Psoas muscle (tissue), 8 donors: ENCODE data around the gene AIF1. TPM values are rescaled to one million over a fixed set of nuclear protein-coding genes. Genes with fewer than 3 reads are reported as not detected.

Experiments used
- ATAC-seq, 4 donors: fragments of 200-7000 bp; cut with Tn5 transposase; one replicate each; pipeline ENCODE4 v1.9.1; 2020; ENCODE audit warnings: moderate library complexity in 3 of 4, mild to moderate bottlenecking in 2 of 4
- DNase-seq, 2 donors: peaks; one replicate each; pipeline ENCODE4 v3.0.0-alpha.2; 2020
- H3K27ac ChIP-seq: fragments of 200-600 bp; one replicate; pipeline ENCODE4 v1.8.0; 2022
- H3K27me3 ChIP-seq, 3 donors: fragments of 200-600 bp in 1 of 3; one replicate each; pipeline versions ENCODE4 v1.6.1 to v1.8.0; 2013 to 2022; ENCODE audit warnings: low read length in 2 of 3, mild to moderate bottlenecking in 2 of 3, moderate library complexity in 1 of 3; ENCODE audit not compliant: insufficient read depth in 3 of 3
- H3K36me3 ChIP-seq, 2 donors: fragments of 200-600 bp in 1 of 2; one replicate each; pipeline versions ENCODE4 v1.6.1 to v1.8.0; 2013 to 2022; ENCODE audit warnings: low read depth in 1 of 2, mild to moderate bottlenecking in 1 of 2, moderate library complexity in 1 of 2; ENCODE audit not compliant: insufficient read depth in 1 of 2
- H3K4me1 ChIP-seq: fragments of 200-600 bp; one replicate; pipeline ENCODE4 v1.8.0; 2022
- H3K4me3 ChIP-seq: fragments of 200-600 bp; one replicate; pipeline ENCODE4 v1.8.0; 2022; ENCODE audit warnings: mild to moderate bottlenecking
- H3K9me3 ChIP-seq: fragments of 200-600 bp; one replicate; pipeline ENCODE4 v1.8.0; 2022
- WGBS, 3 donors: extraction: QIAGEN DNeasy Blood & Tissue Kit; methylation state at CpG; one replicate each; pipeline versions ENCODE4 v1.1.6 to v1.1.7; 2013; 5-methylcytosine and 5-hydroxymethylcytosine counted together
- intact Hi-C, 2 donors: fragments of 100-400 bp; cut with DNase I; formaldehyde crosslinking; loops; one replicate each; pipeline versions ENCODE4 v1.11.0 to v1.14.2; 2022
- polyA plus RNA-seq, 3 donors: library from polyadenylated mRNA; stranded (reverse); fragments of 200-250 nt; gene quantifications; one replicate each; pipeline ENCODE4 v1.2.3, GENCODE V29; 2013
- total RNA-seq, 4 donors: library from RNA; stranded (reverse); fragmentation: NEBNext Ultra II Directional in 2 of 4; extraction: Animal tissue kit (Norgen Biotek cat#: 25700) in 2 of 4; gene quantifications; one replicate each; pipeline versions ENCODE4 v1.2.1 to v1.2.4, GENCODE V29; 2021 to 2023
- TF ChIP-seq, protein P1 (sequence below): fragments of 200-600 bp; IDR thresholded peaks from one replicate; pipeline ENCODE4 v1.8.0; 2022; ENCODE audit warnings: antibody characterized with exemption
- donor health status: healthy with polysubstance abuse.
- donor health status: DM: no; HTN: no; CAD: no; lungs with moderate emphysema.
- donor health status: Bipolar disorder and iron deficiency.
- donor health status: healthy.
- donor health status: DM: yes; HTN: yes; CAD: no.
- donor health status: DM: no; HTN: no; CAD: no.
- donor health status: DM: no; HTN: no; CAD: no.
- donor health status: DM: yes; HTN: yes; CAD: no.

Gene AIF1
- total and polyA plus RNA-seq, 7 donors: 2.6 to 11.3 (median 4.9) TPM

DNA sequence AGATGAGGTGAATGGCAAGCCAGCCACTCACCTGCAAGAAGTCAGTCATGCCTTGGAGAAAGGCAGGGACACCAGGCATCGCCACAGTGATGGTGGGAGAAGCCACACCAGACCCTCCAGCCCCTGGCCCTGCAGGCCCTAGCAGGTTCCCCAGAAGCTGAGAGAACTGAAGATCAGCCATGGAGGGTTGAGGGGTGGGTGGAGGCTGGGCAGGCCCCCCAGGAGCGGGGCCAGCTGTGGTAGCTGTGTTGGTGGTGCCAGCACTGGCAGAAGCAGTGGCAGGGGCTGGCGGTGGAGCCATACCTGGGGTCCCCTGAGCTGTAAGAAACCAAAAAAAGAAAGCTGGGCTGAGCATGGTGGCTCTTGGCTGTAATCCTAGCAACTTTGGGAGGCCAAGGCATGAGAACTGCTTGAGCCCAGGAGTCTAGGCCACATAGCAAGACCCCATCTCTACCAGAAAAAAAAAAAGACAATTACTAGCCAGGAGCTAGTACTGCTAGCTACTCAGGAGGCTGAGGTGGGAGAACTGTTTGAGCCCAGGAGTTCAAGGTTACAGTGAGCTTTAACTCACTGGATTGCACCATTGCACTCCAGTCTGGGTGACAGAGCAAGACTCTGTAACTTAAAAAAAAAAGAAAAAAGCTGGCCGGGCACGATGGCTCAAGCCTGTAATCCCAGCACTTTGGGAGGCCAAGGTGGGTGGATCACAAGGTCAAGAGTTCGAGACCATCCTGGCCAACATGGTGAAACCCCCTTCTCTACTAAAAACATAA lies 27.9 kb downstream of the AIF1 start:
- Histone ChIP-seq H3K9me3 (no peaks in the 10 kb centered on the region), H3K4me1 (peaks cover 4% of the 10 kb centered on the region), H3K4me3 (no peak overlapping the region), H3K36me3 (peaks cover 32 to 100% of the 10 kb centered on the region in 2 donors), H3K27ac (no peak overlapping the region), H3K27me3 (no peaks in the 10 kb centered on the region)
- DNase-seq (no peak), ATAC-seq (no peak)
- TF ChIP-seq, protein P1, sequence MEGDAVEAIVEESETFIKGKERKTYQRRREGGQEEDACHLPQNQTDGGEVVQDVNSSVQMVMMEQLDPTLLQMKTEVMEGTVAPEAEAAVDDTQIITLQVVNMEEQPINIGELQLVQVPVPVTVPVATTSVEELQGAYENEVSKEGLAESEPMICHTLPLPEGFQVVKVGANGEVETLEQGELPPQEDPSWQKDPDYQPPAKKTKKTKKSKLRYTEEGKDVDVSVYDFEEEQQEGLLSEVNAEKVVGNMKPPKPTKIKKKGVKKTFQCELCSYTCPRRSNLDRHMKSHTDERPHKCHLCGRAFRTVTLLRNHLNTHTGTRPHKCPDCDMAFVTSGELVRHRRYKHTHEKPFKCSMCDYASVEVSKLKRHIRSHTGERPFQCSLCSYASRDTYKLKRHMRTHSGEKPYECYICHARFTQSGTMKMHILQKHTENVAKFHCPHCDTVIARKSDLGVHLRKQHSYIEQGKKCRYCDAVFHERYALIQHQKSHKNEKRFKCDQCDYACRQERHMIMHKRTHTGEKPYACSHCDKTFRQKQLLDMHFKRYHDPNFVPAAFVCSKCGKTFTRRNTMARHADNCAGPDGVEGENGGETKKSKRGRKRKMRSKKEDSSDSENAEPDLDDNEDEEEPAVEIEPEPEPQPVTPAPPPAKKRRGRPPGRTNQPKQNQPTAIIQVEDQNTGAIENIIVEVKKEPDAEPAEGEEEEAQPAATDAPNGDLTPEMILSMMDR: no peak
- intact Hi-C loops: no loop called here
- WGBS, 3 donors: 81 to 89% (median 81%) methylated on average over 6 of the region's 6 CpGs

DNA sequence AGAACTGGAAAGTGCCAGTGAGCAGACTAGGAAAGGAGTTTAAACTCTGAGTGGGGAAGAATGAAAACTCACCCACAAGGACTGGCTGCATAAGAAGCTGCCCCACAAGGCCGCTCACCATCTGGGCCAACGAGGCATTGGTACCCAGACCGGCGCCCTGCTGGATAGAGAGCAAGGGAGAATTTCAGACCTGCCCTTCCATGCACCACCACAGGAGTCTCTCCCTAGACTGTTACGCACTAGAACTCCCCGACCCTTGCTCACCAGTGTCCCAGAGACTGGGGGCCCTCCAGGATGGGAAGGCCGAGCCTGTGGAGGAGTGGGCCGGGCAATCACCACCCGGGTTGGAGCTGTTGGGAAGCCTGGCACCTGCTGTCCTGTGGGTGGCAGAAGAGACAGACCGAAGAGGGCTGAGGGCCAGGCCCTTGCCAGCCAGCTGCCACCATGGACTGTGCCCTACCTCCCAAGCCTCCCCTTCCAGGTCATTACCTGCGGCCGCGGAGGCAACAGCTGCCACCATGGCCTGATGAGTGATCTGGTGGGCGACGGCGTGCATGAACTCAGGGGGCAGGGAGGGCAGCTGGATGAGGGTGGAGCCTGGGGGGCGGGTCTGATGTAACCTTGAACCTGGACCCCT lies 28.9 kb downstream of the AIF1 start:
- Histone ChIP-seq H3K9me3 (no peaks in the 10 kb centered on the region), H3K4me1 (no peaks in the 10 kb centered on the region), H3K27ac (no peak overlapping the region), H3K27me3 (no peaks in the 10 kb centered on the region), H3K36me3 (peaks cover 35 to 100% of the 10 kb centered on the region in 2 donors), H3K4me3 (no peak overlapping the region)
- DNase-seq (no peak), ATAC-seq (peak in 2 of 4 donors; percentile 14 to 31)
- TF ChIP-seq, protein P1: no peak
- intact Hi-C loops: no loop called here
- 80 to 83% (median 83%) methylated on average over 17 of the region's 17 CpGs for WGBS, 3 donors

DNA sequence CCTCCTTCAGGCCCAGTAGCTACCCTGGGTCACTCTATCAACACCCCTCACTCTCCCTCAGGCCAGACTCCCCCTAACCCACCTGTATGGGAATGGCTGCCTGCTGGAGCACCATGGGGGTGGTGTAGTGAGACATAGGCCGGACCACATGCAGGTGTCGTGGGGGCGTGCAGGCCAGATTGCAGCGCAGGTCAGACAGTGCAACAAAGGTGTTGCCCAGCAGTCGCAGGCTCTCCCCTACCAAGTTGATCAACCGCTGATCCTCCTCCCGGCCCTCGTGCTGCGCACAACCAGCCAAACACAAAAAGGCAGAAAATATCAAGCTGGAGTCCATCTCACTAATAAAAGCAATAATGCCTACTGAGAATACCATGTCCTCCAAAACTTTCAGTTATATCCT lies 30.3 kb downstream of the AIF1 start:
- no peak overlapping the region for H3K27ac ChIP-seq
- DNase-seq: no peak
- no peaks in the 10 kb centered on the region for H3K27me3 ChIP-seq
- intact Hi-C loops: no loop called here
- no peaks in the 10 kb centered on the region for H3K4me1 ChIP-seq
- TF ChIP-seq, protein P1: no peak
- no peaks in the 10 kb centered on the region for H3K9me3 ChIP-seq
- 92 to 96% (median 95%) methylated on average over 9 of the region's 9 CpGs for WGBS, 3 donors
- ATAC-seq: no peak
- H3K36me3 ChIP-seq: peaks cover 30 to 100% of the 10 kb centered on the region in 2 donors
- H3K4me3 ChIP-seq: no peak overlapping the region

DNA sequence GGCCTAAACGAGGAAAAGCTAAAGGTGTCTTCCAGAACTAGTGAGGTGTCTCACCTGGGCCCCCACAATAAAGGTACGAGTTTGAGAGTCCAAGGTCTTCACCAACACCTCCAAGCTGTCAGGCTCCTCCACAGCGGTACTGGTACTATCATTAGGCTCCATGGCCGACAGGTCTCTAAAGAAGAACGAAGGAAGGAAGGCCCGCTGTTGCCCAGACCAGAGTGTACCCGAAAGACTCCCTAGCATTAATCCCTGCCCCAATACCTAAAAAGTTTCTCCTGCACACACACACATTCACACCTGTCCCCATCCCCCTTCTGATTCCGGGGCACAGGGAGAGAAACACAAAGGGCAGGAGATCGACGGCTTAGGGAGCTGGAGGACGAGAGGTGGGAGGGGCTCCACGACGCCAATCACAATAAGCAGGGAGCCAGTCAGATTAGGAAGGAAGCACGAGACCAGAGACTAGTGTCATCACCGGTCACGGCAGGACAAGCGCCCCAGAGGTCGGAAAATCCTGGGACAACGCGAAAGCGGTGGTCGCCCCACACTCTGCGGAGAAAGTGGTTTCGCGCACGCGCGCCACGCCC lies 36.7 kb downstream of the AIF1 start:
- peaks cover 15% of the 10 kb centered on the region for H3K4me1 ChIP-seq
- H3K27ac ChIP-seq: peak overlapping the region; percentile 98
- ATAC-seq (peak; percentile 68 to 80 (median 70)), DNase-seq (peak in 1 of 2 donors; percentile 88)
- intact Hi-C loops: loop anchor here (2.0 kb wide), 2 partner anchors 29 to 31 kb away; partner anchors contain the start of gene PRRC2A (in 1 of the 2)
- no peaks in the 10 kb centered on the region for H3K9me3 ChIP-seq
- peak overlapping the region; percentile 72 for H3K4me3 ChIP-seq
- H3K27me3 ChIP-seq: no peaks in the 10 kb centered on the region
- TF ChIP-seq, protein P1: no peak
- H3K36me3 ChIP-seq: peaks cover 11 to 59% of the 10 kb centered on the region in 2 donors
- 1 to 2% (median 2%) methylated on average over 28 to 29 of the region's 29 CpGs for WGBS, 3 donors
